HG02870 (cell line): ENCODE data around the gene SLC5A3.

ENCODE experiments used
- ATAC-seq: cut with Tn5 transposase; IDR thresholded peaks from one replicate; pipeline ENCODE4 v1.9.1; 2021; ENCODE audit warnings: mild to moderate bottlenecking, moderate library complexity; ENCODE audit not compliant: unreplicated experiment

The SLC5A3 gene

DNA sequence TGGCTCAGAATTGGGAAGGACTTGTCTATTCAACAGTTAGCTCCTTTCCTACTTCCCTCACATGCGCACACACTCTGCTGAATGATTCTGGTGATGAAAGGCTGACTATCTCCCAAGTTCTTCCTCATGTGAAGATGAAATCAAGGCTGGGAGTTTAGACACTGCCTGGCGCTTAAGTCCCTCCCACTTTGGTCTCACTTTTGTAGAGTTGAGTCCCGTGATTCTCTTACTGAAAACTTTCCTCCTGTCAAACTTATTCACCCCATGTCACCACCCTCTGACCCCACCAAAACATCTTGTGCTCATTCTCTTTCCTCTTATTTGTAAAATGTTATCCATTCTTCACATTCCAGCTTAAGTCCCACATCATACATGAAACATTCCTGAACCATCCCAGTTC, 8.4 kb upstream of the SLC5A3 start:
- ATAC-seq: no peak

DNA sequence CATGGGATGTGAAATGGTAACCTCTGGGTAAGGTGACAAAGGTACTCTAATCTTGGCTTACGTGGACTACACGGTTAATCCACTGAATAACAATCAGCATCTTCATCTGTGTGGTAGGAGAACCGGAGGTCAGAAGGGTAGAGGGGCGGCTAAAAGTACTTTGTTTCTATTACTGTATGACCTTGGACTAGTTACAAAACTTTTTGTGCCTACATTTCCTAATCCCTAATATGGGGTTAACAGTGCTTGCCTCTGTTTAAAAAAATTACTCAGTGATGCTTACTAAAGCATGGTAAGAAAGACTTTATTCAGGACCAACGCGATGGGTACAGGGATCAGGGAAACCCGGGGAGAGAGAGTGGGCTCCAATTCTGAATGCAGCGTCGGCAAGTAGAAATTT, 1.7 kb upstream of the SLC5A3 start:
- no peak for ATAC-seq

GRCh38 chr21:34072145-34073031, 990 bp upstream of the SLC5A3 start:
- ATAC-seq: no peak

- ATAC-seq: peak; percentile 39
These were observed 438 bp downstream of the SLC5A3 start for GRCh38 chr21:34073749-34074282.

- no peak for ATAC-seq
These were observed 1.1 kb downstream of the SLC5A3 start for GRCh38 chr21:34074283-34075090.

GRCh38 chr21:34075091-34075425, 1.7 kb downstream of the SLC5A3 start:
- no peak for ATAC-seq

GRCh38 chr21:34075760-34076660, 2.6 kb downstream of the SLC5A3 start:
- ATAC-seq: no peak

- no peak for ATAC-seq
These were observed 3.5 kb downstream of the SLC5A3 start for GRCh38 chr21:34076835-34077234.

GRCh38 chr21:34077888-34078287, 4.5 kb downstream of the SLC5A3 start:
- ATAC-seq: no peak

GRCh38 chr21:34078915-34079314, 5.5 kb downstream of the SLC5A3 start:
- no peak for ATAC-seq

- no peak for ATAC-seq
These were observed 7.3 kb downstream of the SLC5A3 start for GRCh38 chr21:34080710-34081109.

GRCh38 chr21:34082769-34083168, 9.4 kb downstream of the SLC5A3 start:
- ATAC-seq: no peak

GRCh38 chr21:34083357-34083756, 10.0 kb downstream of the SLC5A3 start:
- ATAC-seq: no peak

DNA sequence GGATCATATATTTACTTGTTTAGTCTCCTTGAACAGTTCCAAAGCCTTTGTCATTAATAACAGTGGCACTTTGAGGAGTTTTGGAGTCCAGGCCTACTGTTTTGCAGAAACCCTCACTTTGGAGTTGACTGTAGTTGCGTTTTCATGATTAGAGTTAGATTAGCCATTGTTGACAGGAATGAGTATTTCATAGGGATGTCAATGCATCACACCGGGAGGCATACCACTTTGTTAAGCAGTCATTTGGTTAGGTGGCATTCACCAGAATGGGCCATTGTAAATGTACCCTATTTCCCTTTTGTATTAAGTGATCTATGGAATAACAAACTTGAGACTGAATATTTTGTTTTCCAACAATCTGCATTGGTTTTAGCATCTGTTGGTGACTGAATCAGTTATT, 11.8 kb downstream of the SLC5A3 start:
- no peak for ATAC-seq

DNA sequence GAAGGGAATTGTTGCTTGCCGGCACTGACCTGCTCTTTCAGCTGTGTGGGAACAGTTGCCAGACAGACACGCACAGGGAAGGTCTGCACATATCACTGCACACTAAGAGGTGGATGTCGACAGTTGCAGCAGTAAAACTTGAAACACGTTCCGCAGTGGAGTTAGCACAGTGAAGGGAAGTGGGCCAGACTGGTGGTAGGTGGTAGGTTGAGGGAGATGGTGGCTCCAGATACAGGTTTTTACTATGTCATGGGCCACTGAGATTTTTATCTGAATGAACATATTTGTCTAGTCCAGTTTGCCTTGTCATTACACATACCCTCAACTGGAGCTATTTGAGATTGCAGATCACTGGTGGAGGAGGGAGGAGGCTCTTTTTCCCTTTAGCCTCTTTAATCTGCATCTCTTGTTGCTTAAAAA, 13.5 kb downstream of the SLC5A3 start:
- no peak for ATAC-seq

DNA sequence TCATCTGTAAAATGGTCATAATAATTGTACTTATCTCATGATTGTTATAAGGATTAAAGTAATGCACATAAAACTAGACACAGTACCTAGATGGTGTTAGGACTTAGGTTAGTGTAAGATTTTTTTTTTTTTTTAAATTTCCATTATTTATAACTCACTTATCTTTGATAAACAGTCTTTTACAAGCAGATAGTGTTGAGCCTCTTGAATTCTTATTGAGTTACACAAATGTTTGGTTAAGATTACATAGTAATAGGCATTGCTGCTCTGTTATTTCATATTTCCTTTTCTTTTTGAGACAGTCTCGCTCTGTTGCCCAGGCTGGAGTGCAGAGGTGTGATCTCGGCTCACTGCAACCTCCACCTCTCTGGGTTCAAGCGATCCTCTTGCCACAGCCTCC, 15.4 kb downstream of the SLC5A3 start:
- no peak for ATAC-seq

DNA sequence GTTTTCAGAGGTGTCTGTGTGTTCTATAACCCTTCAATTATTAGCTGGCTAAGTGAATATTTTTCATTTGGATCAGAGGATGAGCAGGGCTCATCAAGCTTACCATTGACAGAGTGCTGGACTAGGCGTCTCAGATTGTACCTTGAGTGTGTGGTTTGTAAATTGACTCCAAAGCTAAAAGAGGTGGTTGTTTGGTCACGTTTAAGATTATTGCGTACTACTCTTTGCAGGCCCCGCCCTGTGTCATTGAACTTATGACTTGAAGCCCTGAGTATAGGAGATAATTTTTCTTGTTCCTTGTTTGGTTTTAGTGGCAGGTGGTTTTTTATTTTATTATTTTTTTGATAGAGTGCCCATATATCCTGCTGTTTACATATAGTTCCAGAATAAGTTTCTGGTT, 17.7 kb downstream of the SLC5A3 start:
- ATAC-seq: no peak

DNA sequence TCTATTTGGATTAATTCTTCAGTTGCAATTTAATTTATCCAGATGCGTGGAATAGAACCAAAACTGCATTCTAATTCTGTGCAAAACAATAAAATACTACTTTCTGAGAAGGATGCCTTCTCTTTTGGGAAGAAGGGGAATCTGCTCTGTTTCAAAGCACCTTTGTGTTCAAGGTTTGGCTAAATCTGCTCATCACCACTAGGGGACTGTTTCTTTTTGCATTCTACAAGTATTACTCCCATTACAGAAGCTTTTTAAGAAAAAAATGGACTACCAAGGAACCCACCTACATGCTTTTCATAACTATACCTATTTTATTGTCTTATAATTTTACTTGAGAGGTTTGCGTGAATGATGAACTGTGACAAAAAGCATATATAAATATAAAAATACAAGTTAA, 18.2 kb downstream of the SLC5A3 start:
- ATAC-seq: no peak

- no peak for ATAC-seq
These were observed 19.0 kb downstream of the SLC5A3 start for GRCh38 chr21:34092262-34092921.

GRCh38 chr21:34093083-34093482, 19.7 kb downstream of the SLC5A3 start:
- no peak for ATAC-seq
